Measurements from ENCODE around the gene LYPD8.

DNA sequence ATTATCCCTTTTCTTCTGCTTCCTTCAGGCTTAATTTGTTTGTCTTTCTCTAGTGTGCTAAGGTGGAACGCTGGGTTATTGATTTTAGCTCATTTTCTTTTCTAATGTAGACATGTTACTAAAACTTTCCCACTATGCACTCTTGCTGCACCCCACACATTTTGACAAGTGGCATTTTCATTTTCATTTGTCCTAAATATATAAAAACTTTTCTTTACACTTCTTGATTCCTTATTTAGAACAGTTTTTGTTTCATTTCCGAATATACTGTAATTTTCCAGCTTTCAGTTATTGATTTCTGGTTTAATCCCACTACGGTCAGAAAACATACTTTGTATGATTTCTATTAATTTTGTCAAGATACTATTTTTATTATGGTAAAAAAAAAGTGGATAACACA lies 44.9 kb upstream of the LYPD8 start:
- TF ChIP-seq, protein P1, sequence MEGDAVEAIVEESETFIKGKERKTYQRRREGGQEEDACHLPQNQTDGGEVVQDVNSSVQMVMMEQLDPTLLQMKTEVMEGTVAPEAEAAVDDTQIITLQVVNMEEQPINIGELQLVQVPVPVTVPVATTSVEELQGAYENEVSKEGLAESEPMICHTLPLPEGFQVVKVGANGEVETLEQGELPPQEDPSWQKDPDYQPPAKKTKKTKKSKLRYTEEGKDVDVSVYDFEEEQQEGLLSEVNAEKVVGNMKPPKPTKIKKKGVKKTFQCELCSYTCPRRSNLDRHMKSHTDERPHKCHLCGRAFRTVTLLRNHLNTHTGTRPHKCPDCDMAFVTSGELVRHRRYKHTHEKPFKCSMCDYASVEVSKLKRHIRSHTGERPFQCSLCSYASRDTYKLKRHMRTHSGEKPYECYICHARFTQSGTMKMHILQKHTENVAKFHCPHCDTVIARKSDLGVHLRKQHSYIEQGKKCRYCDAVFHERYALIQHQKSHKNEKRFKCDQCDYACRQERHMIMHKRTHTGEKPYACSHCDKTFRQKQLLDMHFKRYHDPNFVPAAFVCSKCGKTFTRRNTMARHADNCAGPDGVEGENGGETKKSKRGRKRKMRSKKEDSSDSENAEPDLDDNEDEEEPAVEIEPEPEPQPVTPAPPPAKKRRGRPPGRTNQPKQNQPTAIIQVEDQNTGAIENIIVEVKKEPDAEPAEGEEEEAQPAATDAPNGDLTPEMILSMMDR (IDR thresholded peaks at IDR 0.05 in 4 of 5, conservative IDR thresholded peaks at IDR 0.05 in 1 of 5), result no peak
- no peak for TF ChIP-seq POLR2A (IDR thresholded peaks at IDR 0.05)
